ENCODE measurements around the gene ADRB2.

DNA sequence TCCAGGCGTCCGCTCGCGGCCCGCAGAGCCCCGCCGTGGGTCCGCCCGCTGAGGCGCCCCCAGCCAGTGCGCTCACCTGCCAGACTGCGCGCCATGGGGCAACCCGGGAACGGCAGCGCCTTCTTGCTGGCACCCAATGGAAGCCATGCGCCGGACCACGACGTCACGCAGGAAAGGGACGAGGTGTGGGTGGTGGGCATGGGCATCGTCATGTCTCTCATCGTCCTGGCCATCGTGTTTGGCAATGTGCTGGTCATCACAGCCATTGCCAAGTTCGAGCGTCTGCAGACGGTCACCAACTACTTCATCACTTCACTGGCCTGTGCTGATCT lies 294 bp downstream of the ADRB2 start:
- TF ChIP-seq, protein P1, sequence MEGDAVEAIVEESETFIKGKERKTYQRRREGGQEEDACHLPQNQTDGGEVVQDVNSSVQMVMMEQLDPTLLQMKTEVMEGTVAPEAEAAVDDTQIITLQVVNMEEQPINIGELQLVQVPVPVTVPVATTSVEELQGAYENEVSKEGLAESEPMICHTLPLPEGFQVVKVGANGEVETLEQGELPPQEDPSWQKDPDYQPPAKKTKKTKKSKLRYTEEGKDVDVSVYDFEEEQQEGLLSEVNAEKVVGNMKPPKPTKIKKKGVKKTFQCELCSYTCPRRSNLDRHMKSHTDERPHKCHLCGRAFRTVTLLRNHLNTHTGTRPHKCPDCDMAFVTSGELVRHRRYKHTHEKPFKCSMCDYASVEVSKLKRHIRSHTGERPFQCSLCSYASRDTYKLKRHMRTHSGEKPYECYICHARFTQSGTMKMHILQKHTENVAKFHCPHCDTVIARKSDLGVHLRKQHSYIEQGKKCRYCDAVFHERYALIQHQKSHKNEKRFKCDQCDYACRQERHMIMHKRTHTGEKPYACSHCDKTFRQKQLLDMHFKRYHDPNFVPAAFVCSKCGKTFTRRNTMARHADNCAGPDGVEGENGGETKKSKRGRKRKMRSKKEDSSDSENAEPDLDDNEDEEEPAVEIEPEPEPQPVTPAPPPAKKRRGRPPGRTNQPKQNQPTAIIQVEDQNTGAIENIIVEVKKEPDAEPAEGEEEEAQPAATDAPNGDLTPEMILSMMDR (IDR thresholded peaks at IDR 0.05; ENCODE audit: insufficient read depth, low read length), result no peak
- TF ChIP-seq SPI1 (IDR thresholded peaks at IDR 0.05; ENCODE audit: borderline replicate concordance, low read depth) (no peak), POLR2AphosphoS5 (IDR thresholded peaks at IDR 0.05; ENCODE audit: low read depth) (no peak)
